ENCODE results near the gene TRPM1. TPM values are rescaled to one million over a fixed set of nuclear protein-coding genes. Genes with fewer than 3 reads are reported as not detected.

Gene TRPM1
- total and polyA plus RNA-seq, 9 donors, result 0.12 TPM; not detected in 8

DNA sequence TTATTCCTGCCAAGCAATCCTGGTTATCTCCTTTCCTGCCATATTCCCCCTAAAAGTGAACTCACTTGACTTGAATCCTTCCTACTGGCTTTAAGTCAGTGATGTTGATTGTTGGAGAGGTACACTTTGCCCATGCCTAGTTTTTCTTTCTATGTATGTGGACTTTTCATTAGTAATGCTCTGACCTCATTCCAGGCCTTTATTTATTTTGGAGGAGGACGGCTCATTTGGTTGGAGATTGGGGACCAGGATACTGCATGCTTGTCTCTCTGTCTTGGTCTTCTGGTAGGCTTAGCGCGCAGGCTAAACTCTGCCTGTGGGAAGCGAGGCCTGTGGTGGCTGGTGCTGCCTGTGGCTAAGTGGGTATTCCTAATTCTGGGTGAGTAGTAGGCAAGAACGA lies 81.0 kb downstream of the TRPM1 start:
- TF ChIP-seq, protein P1, sequence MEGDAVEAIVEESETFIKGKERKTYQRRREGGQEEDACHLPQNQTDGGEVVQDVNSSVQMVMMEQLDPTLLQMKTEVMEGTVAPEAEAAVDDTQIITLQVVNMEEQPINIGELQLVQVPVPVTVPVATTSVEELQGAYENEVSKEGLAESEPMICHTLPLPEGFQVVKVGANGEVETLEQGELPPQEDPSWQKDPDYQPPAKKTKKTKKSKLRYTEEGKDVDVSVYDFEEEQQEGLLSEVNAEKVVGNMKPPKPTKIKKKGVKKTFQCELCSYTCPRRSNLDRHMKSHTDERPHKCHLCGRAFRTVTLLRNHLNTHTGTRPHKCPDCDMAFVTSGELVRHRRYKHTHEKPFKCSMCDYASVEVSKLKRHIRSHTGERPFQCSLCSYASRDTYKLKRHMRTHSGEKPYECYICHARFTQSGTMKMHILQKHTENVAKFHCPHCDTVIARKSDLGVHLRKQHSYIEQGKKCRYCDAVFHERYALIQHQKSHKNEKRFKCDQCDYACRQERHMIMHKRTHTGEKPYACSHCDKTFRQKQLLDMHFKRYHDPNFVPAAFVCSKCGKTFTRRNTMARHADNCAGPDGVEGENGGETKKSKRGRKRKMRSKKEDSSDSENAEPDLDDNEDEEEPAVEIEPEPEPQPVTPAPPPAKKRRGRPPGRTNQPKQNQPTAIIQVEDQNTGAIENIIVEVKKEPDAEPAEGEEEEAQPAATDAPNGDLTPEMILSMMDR (IDR thresholded peaks at IDR 0.05), result no peak
- TF ChIP-seq EP300 (IDR thresholded peaks at IDR 0.05), result no peak
- TF ChIP-seq POLR2A (IDR thresholded peaks at IDR 0.05), result no peak
- intact Hi-C loops (cut with DNase I), result no loop called here
- WGBS, 3 donors, result 93 to 95% (median 94%) methylated on average over 5 of the region's 5 CpGs

DNA sequence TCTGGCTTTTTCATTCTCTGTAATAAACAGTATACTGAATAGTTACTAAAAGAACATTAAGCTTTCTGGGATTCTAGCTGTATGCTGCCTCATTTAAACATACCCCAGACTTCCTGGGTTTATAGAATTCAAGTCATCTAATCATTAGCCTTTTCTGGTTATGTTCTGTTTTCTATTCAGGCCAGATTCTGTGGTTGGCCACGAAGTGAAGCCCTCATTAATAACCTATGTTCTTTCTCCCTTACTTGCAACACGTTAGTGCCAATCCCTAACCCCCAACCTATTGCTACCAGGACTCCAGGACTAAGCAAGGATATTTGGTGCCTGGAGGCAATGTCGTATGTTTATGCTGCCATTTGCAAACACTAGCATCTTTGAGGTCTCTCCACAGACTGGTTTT lies 81.5 kb downstream of the TRPM1 start:
- DNase-seq, result no peak
- Histone ChIP-seq H3K4me1 (ENCODE audit: insufficient read depth) (peaks cover 1% of the 10 kb centered on the region), H3K36me3 (no peaks in the 10 kb centered on the region), H3K27me3 (no peaks in the 10 kb centered on the region), H3K27ac (no peak overlapping the region), H3K4me3 (no peak overlapping the region), H3K9me3 (no peaks in the 10 kb centered on the region)
- intact Hi-C loops (cut with DNase I), result no loop called here
- WGBS, 3 donors, result 84 to 93% (median 88%) methylated on average over 3 of the region's 3 CpGs
- TF ChIP-seq POLR2A (IDR thresholded peaks at IDR 0.05) (no peak), EP300 (IDR thresholded peaks at IDR 0.05) (no peak)
- TF ChIP-seq, protein P1 (IDR thresholded peaks at IDR 0.05), result no peak

More for the DNA sequence above, 81.0 kb downstream of the TRPM1 start:
- Histone ChIP-seq H3K27me3 (no peaks in the 10 kb centered on the region), H3K4me1 (ENCODE audit: insufficient read depth) (peaks cover 1% of the 10 kb centered on the region), H3K36me3 (no peaks in the 10 kb centered on the region), H3K4me3 (no peak overlapping the region), H3K9me3 (no peaks in the 10 kb centered on the region), H3K27ac (no peak overlapping the region)
- DNase-seq, result no peak

DNA sequence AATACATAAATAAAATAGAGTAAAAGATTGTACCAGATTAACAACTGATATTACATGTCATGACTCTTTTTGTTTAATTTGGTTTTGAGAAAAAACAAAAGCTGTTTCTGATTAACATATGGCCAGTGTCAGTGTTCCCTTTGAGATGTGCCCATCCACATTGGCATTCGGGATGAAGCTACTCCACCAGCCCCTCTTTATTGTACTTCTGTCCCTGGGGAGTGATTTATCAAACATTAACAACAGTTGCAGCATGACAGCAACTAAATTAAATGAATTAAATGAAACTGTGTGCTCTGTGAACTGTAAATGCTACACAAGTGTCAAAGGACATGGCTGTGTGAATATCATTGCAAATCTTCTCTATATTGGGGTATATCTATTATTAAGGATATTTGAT lies 84.2 kb downstream of the TRPM1 start:
- DNase-seq, result no peak
- Histone ChIP-seq H3K4me3 (no peak overlapping the region), H3K27me3 (no peaks in the 10 kb centered on the region), H3K36me3 (no peaks in the 10 kb centered on the region), H3K27ac (no peak overlapping the region), H3K4me1 (ENCODE audit: insufficient read depth) (no peaks in the 10 kb centered on the region), H3K9me3 (no peaks in the 10 kb centered on the region)
- no peak for TF ChIP-seq POLR2A (IDR thresholded peaks at IDR 0.05)
- TF ChIP-seq EP300 (IDR thresholded peaks at IDR 0.05), result no peak
- TF ChIP-seq, protein P1 (IDR thresholded peaks at IDR 0.05), result no peak
- intact Hi-C loops (cut with DNase I), result no loop called here
- 60 to 78% (median 68%) methylated on average over 1 of the region's 1 CpG for WGBS, 3 donors

DNA sequence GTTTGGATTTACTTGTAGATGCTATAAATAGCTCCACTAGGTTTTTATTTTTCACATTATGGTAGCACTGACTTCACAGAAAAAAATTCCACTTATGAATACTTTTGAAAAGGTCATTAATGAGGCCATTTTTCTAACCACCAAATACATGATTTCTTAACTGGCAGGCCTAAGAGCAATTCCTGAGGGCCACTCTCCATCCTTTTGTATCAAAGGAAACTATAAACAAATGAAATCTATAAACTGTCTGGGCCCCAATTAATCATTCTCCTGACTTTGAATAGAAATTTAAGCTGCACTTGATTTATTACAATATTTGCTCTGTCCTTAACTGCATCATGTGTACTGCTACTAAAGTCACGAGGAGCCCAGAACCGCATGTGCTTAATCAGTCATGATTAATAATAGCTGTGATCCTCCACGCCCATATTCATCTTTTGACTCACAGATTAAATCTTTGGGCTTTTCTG lies 85.0 kb downstream of the TRPM1 start:
- Histone ChIP-seq H3K4me3 (no peak overlapping the region), H3K27me3 (no peaks in the 10 kb centered on the region), H3K36me3 (no peaks in the 10 kb centered on the region), H3K27ac (no peak overlapping the region), H3K4me1 (ENCODE audit: insufficient read depth) (no peaks in the 10 kb centered on the region), H3K9me3 (no peaks in the 10 kb centered on the region)
- TF ChIP-seq, protein P1 (IDR thresholded peaks at IDR 0.05), result no peak
- TF ChIP-seq POLR2A (IDR thresholded peaks at IDR 0.05) (no peak), EP300 (IDR thresholded peaks at IDR 0.05) (no peak)
- intact Hi-C loops (cut with DNase I), result no loop called here
- 62 to 70% (median 69%) methylated on average over 3 of the region's 3 CpGs for WGBS, 3 donors
- no peak for DNase-seq

DNA sequence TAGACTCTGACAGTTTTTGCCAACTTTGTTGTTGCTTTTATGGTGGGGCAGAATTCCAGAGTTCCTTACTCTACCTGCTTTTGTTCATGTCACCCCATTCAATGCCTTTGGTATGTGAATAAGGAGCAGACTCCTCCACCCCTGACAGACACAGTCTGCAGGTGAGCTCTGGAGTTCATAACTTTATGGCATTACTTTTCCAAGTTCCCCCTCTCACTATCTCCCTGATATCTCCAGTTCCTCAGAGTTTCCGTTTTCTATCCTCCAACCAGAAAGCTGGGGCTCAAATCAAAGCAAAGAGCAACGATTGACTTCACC lies 87.0 kb downstream of the TRPM1 start:
- no peak for DNase-seq
- no peaks in the 10 kb centered on the region for H3K36me3 ChIP-seq
- no peaks in the 10 kb centered on the region for H3K27me3 ChIP-seq
- intact Hi-C loops (cut with DNase I), result no loop called here
- WGBS, 3 donors, result 56 to 82% (median 74%) methylated on average over 2 of the region's 2 CpGs
- H3K9me3 ChIP-seq, result no peaks in the 10 kb centered on the region
- H3K4me3 ChIP-seq, result no peak overlapping the region
- H3K27ac ChIP-seq, result no peak overlapping the region
- TF ChIP-seq EP300 (IDR thresholded peaks at IDR 0.05), result no peak
- TF ChIP-seq, protein P1 (IDR thresholded peaks at IDR 0.05), result no peak
- TF ChIP-seq POLR2A (IDR thresholded peaks at IDR 0.05), result no peak
- no peaks in the 10 kb centered on the region for H3K4me1 ChIP-seq (ENCODE audit: insufficient read depth)
